ENCODE measurements around the gene DUSP11.
"Not testable (repeated sequence)": the region's sequence is repeated elsewhere in the genome, so short reads cannot be mapped to it uniquely, and the experiment has no call there.

DUSP11 gene

DNA sequence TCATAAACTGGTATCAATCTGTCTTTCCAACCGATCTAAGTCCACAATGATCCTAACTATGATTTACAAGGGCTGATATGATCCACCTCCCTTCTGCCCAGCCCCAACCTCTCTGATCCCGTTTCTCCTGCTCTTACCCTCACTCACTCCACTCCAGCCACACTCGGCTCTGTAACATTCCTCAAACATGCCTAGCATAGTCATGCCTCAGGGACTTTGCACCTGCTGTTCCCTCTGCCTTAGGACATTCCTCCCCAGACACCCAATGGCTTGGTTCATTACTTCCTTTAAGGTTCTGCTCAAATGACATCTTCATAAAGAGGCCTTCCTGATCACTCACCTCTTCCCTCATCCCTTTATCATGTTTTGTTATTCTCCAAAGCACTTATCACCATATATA lies 9.2 kb downstream of the DUSP11 start:
- no peak for DNase-seq

DNA sequence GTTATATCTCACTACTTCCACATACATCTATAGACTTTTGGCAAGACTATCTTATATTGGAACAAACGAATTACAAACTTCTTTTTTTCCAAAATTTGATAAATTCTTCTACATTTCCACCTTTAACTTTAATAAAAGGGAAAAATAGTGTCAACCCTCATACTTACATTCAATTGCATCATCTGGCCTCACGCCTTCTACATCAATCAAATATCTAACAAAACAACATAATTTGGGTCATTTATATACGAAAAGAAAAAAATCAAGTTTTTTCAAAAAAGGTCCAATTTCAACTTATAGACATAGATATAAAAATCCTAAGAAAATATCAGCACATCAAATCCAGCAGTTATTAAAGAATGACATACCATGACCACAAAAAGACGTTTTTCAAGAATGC lies 12.9 kb downstream of the DUSP11 start:
- DNase-seq = no peak

DNA sequence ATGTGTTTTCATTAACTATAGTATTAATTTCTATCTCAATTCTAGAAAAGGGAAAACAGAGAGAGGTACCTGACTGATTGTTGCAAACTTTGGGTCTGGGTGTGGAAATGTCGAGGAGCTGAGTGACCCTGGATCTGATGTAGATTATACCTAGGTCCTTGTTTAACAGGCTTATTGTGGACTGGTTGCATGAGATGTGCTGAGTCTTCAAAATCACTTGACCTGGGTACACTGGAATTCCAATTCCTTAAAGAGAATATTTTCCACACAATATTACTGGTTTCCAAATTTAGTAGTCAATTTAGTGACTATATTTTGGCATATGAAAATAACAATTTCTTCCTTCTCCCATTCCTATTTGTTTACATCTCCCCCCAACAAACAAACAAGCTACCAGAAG lies 13.6 kb downstream of the DUSP11 start:
- DNase-seq = no peak

DNA sequence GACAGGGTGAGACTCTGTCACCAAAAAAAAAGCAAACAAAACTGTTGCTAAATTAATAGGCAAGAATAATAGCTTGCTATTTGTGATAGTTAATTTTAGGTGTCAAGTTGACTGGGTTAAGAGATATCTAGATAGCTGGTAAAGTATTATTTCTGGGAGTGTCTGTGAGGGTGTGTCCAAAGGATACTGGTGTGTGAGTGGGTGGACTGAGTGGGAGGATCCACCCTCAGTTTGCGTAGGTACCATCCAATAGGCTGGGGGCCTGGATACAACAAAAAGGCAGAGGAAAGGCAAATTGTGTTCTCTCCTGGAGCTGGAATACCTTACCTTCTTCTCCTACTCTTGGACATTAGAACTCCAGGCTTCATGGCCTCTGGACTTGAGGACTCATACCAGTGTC lies 15.0 kb downstream of the DUSP11 start:
- no peak for DNase-seq

DNA sequence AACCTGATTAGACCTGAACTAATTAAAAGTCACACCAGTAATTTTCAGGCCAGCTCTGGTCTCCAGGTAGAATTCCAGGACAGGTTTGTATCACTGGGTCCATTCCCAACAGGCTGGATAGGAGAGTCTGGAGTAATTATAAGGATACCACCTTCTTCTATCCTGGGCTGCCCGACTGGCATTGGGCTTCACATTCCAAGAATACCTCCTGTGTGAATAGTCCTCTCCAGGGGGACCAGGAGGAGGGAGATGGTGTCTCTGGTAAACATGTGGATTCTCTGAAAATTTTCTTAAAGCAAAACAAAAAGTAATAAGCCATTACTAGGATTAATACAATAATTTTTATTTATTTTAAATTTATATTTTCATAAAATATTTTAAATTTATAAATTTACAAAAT lies 17.3 kb downstream of the DUSP11 start:
- DNase-seq = no peak

DNA sequence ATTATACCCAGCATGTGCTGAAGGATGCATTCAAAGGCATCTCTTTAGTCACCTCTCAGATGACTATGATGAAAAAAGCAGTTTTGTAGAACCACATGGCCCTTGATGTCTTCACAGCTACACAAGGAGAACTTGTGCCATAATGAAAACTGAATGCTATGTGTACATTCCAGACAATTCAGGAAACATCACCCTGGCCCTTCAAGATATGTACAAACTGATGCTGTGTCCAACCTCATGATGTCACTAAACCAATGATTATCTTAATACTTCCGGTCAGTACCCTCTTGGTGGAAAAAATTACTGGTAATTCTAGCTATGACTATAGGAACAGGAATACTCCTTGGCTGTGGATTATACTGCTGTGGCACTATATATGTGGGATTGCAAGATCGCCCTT lies 20.0 kb downstream of the DUSP11 start:
- DNase-seq = no peak

DNA sequence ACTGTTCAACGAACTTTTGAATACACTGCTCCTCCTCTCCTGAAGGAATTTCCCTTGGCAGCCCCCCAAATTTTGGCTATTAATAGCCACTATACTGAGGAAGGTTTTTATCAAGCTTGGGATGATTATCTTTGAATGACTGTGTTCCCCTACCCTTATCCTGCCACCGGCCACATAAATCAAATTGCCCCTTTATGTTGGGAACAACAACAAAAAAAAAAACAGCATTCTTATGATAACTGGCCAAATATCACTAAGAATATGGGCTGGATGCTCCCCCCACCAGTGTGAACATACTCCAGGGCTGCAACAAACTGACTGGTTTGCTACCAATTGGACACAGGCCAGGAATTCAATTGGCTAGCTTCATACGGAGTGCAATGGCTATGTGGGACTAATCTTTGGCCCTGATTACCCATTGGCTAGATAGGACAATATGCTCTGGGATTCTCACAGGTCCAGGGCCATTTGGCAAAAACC lies 20.6 kb downstream of the DUSP11 start:
- DNase-seq = no peak

DNA sequence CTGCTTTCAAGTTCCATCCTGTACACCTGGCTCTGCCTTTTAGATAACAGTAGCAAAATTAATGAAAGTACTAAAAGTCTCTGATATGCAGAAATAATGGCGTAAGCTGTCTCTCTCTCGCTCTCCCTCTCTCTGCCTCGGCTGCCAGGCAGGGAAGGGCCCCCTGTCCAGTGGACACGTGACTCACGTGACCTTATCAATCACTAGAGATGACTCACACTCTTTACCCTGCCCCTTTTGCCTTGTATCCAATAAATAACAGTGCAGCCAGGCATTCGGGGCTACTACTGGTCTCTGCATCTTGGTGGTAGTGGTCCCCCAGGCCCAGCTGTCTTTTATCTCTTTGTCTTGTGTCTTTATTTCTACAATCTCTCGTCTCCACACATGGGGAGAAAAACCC lies 25.6 kb downstream of the DUSP11 start:
- not testable (repeated sequence) for DNase-seq

DNA sequence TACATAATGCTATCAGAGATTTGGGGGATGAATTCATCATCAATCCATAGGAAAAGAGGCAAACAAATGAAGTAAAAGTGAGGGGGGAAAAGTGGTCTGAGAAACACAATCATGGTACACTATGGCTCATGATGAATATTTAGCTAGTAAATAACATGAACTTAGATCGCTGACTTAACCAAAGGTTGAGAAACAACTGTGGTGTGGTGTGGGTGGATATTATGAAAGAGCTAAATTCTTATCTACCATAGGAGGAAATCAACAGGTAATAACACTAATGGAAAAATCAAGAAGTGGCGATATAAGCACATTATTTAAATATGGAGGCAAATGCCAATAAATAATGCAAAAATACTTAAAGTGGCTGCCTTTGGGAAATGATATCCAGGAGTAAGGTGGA lies 30.6 kb downstream of the DUSP11 start:
- DNase-seq = no peak

DNA sequence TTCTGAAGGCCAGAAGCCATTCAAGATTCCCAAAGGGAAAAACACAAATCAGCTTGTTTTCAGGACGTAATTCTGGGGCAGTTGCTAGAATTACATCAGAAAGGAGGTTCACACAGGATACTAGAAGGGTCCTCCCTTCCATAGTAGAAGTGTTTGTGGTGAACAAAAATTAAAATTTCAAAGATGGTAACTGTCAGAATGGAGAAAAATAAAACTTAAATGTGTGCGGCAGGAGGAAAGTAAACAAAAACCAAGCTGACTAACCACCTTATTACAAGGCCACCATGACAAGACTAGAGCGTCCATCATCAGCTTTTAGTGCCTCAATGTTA lies 33.1 kb downstream of the DUSP11 start:
- no peak for DNase-seq

DNA sequence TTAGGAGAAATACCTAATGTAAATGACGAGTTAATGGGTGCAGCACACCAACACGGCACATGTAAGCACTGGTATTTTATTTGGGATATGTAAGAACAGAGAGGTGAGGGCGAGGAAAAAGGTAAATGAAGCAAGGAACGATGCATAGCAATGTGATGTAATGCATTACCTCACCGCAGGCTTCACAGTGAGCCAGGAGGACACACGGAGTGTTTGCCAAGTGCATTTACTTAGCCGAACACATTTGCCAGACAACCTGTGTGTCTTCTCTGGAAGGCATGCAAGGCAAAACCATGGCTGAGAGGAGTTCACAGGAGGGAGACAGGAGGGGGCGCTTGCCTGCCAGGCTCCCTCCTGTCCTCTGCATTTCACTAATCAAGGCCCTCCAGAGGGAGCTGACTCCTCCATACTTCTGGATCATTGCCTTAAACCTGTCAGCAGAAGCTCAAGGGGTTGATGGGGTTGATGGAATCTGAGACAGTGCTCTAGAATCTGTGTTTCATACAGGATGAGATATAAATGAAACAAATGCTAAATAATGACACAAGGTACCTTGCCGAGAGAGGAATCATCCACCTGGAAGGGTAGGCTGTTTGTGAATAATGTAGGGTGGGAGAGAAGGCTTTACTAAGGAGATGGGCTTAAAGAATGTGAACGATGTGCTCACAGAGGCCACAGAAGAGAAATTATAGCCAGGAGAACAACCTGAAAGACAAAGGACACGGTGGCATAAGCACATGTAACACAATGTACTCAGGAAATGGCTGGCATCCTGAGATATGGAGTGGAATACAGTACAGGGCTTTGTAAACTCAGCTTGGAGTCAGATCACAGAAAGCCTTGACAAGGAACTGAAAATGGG lies 33.7 kb downstream of the DUSP11 start:
- DNase-seq = no peak

DNA sequence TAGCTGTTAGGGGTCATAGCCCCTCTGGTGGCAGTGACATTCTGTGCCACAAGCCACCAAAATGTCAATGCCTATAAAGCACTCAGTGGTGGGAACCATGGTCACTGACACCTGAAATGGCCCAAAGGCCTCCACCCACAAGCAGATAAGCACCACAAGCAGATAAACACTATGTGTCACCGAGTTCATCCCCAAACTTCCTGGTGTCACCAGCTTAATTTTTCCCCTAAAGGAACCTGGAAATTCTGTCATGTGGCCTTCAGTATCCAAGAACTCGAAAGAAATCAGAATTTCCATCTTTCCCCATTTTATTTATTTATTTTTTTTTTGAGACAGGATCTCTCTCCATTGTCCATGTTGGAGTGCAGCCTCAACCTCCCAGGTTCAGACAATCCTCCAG lies 39.1 kb downstream of the DUSP11 start:
- no peak for DNase-seq

DNA sequence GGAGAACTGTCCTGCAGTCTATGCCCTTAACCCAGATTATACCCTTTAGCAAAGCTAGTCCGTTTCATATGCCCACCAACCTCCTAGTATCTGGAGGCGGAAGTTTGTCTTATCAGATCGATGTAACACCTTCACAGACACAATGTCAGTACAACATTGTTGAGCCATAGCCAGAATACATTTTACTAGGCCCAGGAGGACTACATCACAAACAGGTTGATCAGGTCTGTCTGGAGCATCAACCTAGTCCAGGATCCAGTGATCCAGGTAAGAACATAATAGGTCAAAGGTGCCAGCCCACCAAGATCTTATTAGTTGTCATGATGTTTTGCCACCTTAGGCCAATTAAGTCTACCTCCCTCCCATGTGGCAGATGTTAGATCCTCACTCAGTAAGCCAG lies 40.8 kb downstream of the DUSP11 start:
- no peak for DNase-seq

DNA sequence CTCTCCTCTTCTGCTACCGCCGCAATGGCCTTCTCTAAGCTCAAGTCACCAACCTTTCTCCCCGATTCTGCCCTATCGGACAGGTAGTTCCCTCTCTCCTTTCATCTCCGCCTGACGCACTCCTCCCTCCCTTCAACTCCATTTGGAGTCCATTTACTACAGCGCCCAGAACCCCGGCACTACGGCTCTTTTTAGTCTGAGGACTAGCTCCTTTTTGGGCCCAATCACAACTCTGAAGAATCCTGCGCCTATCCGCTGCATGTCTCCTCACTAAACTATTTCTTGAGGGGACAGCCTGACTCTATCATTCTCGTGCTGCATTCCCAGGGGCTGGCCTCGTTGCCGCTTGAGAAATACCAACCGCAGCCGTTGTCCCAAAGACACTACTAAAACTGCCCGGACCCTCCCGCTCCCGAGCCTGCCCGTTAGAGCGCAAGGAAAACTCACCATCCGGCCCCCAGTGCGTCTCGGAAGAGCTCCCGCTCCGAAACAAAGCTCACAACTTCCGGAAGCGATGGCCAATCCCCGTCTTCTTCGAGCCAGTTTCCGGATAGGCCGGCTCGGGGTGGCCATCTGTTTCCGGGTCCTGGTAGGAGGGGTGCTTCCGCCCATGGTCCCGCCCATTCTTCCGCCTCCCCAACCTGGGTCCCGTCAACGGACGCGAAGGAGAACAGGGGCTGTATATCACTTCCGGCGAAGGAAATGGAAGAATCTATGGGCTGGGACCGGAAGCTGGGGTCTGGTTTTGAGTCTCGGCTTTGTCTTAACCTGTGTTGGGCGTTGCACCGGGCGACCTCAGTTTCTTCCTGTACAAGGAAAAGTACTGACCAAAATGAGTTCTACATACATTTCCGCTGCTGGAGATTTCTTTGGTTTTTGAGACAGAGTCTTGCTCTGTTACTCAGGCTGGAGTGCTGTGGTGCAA lies 42.8 kb downstream of the DUSP11 start, which contains the start of gene TPRKB:
Gene TPRKB, minus strand, starts transcription at position 491 of the 925 bp plus-strand sequence. CDS start 2,776 bp downstream, outside the sequence.
- peak; percentile 99 for DNase-seq

DNA sequence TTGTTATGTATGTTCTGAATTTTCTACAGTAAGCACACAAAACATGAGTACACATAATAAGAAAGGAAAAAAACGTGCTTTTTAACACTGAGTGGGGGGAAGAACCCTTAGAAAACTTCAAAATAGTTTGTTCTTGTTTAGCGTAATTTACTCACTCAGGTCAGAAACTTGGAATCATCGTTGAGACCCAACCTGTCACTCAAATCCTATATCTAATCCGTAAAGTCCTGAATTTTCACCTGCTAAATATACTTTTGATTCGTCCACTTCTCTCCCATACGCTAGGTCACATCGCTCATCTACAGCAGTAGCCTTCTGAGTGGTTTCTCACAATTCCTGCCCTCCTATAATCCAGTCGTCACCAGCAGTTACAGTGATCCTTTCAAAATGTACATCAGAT lies 43.5 kb downstream of the DUSP11 start:
- no peak for DNase-seq

DNA sequence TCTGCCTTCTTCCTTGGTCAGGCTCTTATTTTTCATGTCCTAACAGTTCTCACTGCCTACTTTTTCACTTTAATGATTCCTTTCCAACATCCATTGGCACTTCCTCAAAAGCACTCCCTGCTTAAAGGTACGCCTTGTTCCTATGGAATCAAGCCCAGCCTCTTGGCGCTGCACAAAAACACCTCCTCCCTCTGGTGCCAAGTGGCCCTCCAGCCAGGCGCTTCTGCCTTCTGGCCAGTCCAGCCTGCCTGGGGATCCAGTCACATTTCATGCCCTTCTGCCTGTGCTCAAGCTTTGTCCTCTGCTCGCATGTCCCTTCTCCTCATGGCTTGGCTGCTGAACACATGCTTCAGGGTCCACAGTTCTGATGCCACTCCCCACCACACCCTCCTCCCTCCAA lies 49.1 kb downstream of the DUSP11 start:
- DNase-seq = no peak

DNA sequence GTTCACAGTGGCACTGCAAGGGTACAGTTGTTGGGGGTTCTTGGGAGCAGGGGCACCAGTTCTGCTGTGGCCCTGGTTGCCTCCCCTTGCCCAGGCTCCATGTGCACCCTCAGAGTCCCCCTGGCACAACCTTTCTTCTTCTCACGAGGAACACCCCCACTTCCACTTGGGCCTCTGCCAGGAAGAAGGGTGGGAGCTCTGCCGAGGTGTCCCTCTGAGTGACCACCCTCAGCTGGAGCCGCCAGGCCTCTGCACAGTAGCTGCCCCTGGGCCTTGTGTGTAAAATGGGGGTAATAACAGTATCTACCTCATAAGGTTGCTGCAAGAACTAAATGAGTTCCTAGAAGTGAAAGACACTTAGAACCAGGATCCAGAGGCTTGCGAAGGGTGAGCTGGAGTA lies 51.2 kb downstream of the DUSP11 start:
- no peak for DNase-seq

DNA sequence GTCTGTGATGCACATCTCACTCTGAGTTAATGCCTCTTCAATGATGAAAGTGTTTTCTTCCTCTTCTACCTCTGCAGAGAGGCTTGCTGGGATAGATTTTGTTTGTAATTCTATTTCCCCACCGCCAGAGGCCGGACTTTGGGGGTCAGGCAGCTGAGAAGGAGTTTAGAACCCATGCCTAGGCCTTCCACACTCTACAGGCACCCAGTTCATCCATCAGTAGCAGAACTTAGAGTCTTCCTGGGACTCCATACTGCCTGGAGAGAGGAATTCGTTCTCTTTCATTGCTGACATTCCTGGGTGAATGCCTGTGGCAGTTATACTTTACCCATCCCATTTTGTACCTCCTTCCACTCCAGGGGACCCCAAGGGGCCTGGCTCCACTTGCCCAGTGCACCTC lies 51.9 kb downstream of the DUSP11 start:
- no peak for DNase-seq

DNA sequence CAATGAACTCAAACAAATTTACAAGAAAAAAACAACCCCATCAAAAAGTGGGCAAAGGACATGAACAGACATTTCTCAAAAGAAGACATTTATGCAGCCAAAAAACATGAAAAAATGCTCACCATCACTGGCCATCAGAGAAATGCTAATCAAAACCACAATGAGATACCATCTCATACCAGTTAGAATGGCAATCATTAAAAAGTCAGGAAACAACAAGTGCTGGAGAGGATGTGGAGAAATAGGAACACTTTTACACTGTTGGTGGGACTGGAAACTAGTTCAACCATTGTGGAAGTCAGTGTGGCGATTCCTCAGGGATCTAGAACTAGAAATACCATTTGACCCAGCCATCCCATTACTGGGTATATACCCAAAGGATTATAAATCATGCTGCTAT lies 53.2 kb downstream of the DUSP11 start:
- DNase-seq = not testable (repeated sequence)

DNA sequence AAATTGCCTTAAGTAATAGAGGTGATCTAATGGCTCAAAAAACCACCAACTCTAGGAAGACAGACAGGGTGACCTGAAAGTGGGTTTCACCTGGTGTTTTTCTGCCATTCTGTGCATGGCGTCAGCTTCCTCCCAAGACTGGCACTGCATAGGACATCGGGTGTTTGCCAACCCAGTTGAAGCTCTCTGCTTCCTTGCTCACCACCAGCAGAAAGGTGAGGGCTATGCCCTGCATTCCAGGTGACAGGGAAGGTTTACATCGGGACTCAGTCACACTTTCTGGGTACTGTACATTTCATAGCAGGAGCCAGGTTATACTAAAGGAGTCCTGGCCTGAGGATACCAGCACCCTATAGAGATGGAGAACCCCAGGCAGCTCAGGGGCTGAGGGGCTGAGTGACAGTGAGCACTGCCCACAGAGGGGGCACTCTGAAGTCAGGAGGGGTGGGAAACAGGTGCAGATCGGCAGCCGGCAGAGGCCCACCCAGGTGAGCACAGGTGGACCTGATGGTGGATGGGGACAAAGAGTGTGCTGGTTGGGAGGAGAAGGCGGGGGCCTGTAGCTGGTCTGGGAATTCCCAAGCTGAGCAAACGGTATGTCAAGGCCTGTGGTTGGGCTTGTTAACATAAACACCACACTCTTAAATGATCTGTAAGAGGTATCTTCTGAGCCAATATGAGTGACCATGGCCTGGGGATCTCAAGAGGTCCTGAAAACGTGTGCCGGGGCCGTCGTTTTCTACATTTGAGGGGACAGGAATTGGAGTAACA lies 60.9 kb downstream of the DUSP11 start:
- DNase-seq = no peak

DNA sequence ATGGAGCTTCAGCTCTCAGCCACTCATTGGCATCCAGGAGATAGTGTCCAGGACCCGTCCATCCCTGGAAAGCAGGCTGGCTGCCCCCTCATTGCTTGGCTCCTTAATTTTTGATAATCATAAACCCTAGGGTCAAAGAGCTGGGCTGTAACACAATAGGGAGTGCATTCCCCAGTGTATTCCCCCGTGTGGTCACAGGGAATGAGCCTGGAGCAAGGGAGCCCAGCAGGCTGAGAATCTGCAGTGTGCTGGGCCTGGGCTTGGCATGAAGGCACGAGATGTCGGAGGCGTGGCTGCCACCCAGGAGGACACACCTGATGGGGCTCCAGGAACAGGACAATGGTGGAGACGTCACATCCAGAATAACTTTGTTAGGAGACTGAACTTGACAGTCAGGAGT lies 61.5 kb downstream of the DUSP11 start:
- no peak for DNase-seq

DNA sequence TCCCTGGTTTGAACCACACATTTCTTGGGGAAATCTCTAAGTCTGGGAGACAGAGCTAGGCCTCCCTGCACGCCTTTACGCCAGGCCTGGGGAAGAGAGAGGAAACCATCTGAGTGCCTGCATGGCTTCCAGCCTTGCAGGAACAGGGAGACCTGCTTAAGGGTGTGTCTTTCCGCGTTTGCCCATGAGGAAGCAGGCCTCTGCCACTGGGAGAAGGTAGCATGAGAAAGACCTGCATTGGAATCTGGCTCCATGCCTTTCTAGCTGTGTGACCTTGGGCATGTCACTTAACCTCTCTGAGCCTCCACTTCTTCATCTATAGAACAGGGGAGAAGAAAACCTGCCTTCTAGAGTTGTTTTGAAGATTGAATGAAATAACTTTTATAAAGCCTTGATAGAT lies 62.2 kb downstream of the DUSP11 start:
- not testable (repeated sequence) for DNase-seq

DNA sequence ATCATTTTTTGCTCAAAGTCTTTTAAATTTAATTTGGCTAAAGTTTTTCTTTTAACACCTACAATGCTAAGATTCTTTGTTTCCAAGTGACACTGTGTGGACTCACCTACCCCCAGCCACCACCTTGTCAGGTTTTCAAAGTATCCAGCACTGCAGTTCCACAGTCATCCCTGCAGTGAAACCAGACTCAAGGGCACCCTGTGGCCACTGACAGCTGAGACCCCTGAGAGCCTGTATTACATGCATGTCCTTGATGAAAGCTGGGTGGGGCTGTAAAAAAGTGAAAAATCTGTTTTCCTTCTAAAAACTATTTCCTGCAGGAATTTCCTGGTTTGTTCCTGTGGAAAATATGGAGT lies 62.7 kb downstream of the DUSP11 start:
- no peak for DNase-seq

All from MV-4-11 (cell line).